Measurements from ENCODE around the gene ABCC4.

Gene ABCC4

DNA sequence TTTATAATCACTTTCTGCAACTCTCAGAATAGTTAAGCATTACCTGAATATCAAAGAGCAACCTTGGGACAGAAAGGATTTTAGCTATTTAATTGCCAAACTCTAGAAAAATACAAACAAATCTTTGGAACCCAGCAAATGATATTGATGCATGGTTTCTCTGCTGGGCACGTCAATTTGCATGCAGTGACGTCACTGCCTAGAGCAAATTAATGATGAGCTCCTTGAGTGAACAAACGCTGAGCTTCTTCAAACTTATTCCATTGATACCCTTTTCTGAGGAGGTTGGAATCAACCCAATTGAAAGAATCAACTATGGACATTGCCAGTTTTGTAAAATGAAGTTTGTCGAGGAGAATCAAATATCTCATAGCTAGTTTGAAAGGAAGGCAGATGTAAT is 329.0 kb downstream of the ABCC4 start:
- DNase-seq = no peak
